ENCODE results near the gene CARD6.
"Not testable (repeated sequence)": the region's sequence is repeated elsewhere in the genome, so short reads cannot be mapped to it uniquely, and the experiment has no call there.

Gene CARD6

DNA sequence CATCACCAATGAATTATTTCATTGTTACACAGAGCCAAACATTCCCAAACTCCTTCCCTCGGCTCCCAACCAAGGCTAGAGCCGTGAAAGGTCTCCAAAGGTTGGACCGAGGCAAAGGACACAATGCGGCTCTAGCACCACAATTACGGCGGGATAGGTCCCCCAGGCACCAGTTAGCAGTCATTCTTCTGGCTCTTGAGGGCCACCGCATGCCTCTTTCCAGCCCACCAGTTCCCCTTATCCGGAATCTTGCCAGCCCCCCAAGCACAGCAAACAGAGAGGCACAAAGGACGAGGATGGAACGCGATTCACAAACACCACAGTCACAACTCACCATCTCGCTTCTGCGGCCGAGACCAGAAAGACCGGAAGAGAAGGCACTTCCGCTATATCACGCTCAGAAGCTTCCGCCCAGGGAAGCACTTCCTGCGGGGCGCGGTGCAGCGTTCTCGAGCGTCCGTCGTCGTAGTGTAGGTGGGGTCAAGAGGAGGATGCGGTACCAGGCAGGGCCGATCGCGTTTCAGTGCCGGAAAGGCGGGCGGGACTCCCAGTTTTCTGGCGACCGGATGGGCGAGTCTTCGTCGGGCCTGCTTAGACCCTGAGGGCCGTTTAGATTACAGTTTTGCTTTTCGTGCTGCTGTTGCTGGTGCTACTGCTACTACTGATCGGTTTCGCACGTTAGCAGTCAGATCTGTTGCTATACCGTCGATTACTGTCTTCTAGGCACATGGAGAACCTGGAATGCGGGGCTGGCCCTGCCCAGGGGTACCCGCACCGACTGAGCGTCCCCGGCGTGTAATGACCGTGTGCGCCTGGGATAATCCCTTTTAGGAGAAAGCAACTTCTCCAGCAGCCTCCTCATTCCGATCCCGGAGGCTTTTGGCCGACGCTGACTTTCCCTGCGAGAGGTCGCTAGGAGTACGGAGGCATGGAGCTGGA is 6.0 kb upstream of the CARD6 start, which contains the start of gene RPL37:
RPL37 (minus strand) TSS at position 374 of the 939 bp plus-strand sequence; CDS start at position 337, 37 bp downstream.
- peak; percentile 96 for DNase-seq (ENCODE audit: insufficient read length, low spot score)
- peak; percentile 81 for FAIRE-seq
- peak; percentile 91 for TF ChIP-seq POLR2A (IDR thresholded peaks at IDR 0.05; ENCODE audit: low read depth, low read length)

DNA sequence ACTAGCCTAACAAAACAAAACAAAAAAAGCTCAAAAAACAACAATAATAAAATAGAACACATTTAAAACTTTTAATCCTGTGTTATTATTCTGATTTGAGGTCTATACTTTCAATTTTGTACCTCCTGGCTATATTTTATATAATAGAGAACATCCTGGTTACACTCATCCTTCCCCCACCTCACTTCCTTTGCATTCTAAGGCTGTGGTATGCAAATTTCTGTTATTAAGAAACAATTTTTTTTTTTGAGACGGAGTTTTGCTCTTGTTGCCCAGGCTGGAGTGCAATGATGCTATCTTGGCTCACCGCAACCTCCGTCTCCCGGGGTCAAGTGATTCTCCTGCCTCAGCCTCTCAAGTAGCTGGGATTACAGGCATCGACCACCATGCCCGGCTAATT is 3.1 kb upstream of the CARD6 start:
- DNase-seq (ENCODE audit: insufficient read length, low spot score) (no peak), FAIRE-seq (no peak)
- no peak for TF ChIP-seq POLR2A (IDR thresholded peaks at IDR 0.05; ENCODE audit: low read depth, low read length)

DNA sequence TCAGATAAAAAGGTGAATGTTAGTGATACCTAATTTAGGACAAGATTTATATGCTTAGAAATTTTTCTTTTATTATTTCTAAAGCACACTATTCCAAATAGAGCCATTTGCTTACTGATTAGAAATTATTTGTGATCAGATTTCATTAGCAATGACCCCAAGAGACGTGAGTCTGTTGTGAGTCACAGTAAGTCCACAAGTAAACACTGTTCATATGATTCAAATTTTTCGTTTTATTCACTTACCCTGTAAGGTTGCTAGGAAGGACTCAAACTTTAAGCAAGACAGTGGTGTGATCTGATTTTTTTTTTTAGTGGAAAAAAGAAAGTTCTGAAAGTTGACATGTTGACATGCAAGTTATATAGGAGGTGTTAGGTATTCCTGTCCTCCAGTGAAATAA is 1.2 kb downstream of the CARD6 start:
- DNase-seq (ENCODE audit: insufficient read length, low spot score) (no peak), FAIRE-seq (peak; percentile 89)
- TF ChIP-seq POLR2A (IDR thresholded peaks at IDR 0.05; ENCODE audit: low read depth, low read length) = no peak

DNA sequence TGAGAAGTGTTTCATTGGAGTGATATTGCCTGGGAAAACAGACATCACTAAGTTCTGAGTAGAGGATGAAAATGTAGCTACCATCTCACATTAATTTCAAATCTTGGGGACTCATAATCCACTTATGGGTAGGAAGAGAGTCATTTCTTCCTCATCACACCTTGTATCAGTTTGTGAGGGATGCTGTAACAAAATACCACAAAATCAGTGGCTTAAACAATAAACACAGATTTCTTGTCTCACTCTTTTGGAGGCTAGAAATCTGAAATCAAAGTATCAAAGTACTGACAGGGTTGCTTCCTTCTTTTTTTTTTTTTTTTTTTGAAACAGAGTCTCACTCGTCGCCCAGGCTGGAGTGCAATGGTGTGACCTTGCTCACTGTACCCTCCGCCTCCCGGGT is 3.4 kb downstream of the CARD6 start:
- DNase-seq (ENCODE audit: insufficient read length, low spot score) (no peak), FAIRE-seq (no peak)
- no peak for TF ChIP-seq POLR2A (IDR thresholded peaks at IDR 0.05; ENCODE audit: low read depth, low read length)

DNA sequence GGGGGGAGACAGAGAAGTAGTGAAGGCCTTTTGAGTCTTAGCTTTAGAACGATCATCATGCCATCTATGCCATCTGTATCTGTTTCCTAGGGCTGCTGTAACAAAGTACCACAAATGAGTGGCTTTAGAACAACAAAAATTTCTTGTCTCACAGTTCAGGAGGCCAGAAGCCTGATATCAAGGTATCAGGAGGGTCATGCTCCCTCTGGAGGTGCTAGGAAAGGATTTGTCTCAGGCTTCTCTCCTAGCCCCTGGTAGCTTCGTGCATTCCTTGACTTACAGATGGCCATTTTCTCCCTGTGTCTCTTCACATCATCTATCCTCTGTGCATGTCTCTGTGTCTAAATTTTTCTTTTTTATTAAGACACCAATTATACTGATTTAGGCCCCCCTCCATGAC is 5.2 kb downstream of the CARD6 start:
- no peak for DNase-seq (ENCODE audit: insufficient read length, low spot score)
- TF ChIP-seq POLR2A (IDR thresholded peaks at IDR 0.05; ENCODE audit: low read depth, low read length) = no peak
- no peak for FAIRE-seq

DNA sequence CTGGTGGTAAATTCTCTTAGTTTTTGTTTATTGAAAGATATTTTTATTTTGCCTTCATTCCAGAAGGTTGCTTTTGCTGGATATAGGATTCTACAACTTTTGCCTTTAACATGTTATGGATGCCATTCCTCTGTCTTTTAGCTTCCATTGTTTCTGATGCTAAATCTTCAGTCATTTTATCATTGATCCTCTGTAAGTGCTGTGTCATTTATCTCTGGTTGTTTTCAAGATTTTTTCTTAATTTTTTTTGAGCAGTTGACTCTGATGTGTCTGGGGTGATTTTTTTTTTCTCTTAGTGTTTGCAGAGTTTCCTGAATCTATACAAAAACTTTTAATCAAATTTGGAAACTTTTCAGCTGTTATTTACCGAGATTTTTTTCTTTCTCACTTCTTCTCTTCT is 6.4 kb downstream of the CARD6 start:
- no peak for DNase-seq (ENCODE audit: insufficient read length, low spot score)
- no peak for FAIRE-seq
- TF ChIP-seq POLR2A (IDR thresholded peaks at IDR 0.05; ENCODE audit: low read depth, low read length) = no peak

DNA sequence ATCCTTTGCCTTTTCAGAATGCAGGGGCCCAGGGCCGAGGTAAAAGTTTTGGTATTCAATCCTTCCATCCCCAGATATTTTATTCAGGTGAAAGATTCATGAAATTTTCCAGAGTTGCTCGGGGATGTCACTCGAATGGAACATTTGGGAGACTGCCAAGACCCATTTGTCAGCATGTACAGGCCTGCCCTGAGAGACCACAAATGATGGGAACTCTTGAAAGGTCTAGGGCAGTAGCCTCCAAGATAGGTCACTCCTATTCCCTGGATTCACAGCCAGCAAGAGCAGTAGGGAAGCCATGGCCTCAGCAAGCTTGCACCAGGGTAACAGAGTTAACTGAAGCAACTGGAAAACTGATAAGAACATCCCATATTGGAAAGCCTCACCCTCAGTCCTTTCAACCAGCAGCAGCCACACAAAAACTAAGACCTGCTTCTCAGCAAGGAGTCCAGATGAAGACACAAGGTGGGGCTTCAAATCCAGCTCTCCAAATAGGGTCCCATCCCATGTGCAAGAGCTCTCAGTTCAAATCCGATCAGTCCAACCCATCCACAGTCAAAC is 12.5 kb downstream of the CARD6 start:
- no peak for TF ChIP-seq POLR2A (IDR thresholded peaks at IDR 0.05; ENCODE audit: low read depth, low read length)
- DNase-seq (ENCODE audit: insufficient read length, low spot score) = no peak
- no peak for FAIRE-seq

DNA sequence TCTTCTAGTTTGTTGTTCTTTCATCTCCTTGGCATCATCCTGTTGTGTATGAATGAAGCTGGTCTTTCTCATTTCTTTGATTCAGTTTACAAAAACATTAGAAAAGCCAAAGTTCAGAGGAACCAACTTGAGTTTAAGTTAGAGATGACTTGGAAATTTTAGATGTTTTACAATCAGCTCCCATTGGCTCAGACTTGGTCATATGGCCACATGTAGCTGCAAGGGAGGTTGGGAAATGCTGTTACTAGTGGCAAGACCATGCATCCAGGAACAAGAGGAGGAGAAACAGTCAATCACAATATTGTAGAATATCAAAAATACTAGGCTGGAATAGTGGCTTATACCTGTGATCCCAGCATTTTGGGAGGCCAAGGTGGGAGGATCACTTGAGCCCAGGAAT is 19.5 kb downstream of the CARD6 start:
- no peak for TF ChIP-seq POLR2A (IDR thresholded peaks at IDR 0.05; ENCODE audit: low read depth, low read length)
- no peak for FAIRE-seq
- no peak for DNase-seq (ENCODE audit: insufficient read length, low spot score)

DNA sequence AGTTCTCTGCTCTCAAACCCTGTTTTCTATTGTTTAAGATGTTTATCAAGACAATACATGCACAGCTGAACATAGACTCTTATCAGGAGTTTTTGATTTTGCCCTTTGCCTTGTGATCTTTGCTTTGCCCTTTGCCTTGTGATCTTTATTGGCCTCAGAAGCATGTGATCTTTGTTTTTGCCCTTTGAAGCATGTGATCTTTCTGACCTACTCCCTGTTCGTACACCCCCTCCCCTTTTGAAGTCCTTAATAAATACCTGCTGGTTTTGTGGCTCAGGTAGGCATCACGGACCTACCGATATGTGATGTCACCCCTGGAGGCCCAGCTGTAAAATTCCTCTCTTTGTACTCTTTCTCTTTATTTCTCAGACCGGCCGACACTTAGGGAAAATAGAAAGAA is 23.8 kb downstream of the CARD6 start:
- FAIRE-seq; DNase-seq (ENCODE audit: insufficient read length, low spot score): not testable (repeated sequence)

DNA sequence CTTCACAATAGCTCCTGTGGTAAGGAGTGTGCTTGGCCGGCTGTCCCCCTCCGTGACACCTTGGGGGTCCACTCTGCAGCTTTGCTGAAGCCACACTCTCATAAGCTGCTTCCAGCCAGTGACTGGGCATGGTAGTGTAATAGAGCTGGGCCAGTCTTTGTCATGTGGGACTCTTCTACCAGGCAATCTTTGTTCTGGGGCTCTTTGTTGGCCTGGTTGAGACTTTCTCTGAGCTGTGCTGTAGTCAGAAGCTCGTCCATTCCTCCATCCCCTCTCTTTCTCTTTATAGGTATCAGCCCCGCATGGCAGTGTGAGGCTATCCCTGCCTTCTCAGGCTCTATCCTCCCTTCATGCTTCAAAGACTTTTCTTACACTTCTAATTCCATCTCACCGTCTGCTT is 25.7 kb downstream of the CARD6 start:
- no peak for TF ChIP-seq POLR2A (IDR thresholded peaks at IDR 0.05; ENCODE audit: low read depth, low read length)
- DNase-seq (ENCODE audit: insufficient read length, low spot score) = no peak
- FAIRE-seq = no peak

DNA sequence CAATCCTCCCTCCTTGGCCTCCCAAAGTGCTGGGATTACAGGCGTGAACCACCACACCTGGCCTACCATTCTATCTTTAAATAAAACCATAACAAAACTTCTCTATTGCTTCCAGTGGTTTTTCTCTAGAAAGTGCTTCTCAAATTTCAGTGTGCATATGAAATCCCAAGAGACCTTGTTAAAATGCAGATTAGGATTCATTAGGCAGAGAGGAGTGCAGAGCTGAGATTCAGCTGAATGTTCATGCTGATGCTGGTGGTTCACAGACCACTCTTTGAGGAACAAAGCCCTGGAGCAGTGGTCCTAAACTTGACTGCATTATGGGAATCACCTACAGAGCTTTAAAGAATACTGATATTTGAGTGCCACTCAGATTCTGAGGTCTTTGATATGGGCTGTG is 28.2 kb downstream of the CARD6 start:
- no peak for TF ChIP-seq POLR2A (IDR thresholded peaks at IDR 0.05; ENCODE audit: low read depth, low read length)
- DNase-seq (ENCODE audit: insufficient read length, low spot score) (no peak), FAIRE-seq (no peak)

DNA sequence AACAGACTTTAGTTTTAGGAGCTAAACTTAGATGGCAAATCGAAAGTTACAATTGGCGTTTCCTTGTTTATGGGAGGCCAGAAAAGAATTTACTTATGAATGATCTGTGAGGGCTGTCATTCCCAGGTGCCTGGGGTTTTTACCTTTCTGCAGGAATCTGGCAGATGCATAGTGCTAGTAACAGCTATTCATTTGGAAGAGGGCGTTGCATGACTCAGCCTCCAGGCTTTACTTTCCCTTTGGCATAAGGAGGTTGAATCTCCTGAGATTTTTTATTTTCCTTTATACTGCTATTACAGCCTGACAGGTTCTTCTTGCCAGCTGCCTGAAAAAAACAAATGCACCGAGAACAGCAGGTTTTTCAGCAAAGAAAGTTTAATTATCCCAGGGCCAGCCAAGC is 30.0 kb downstream of the CARD6 start:
- FAIRE-seq (no peak), DNase-seq (ENCODE audit: insufficient read length, low spot score) (no peak)
- no peak for TF ChIP-seq POLR2A (IDR thresholded peaks at IDR 0.05; ENCODE audit: low read depth, low read length)

DNA sequence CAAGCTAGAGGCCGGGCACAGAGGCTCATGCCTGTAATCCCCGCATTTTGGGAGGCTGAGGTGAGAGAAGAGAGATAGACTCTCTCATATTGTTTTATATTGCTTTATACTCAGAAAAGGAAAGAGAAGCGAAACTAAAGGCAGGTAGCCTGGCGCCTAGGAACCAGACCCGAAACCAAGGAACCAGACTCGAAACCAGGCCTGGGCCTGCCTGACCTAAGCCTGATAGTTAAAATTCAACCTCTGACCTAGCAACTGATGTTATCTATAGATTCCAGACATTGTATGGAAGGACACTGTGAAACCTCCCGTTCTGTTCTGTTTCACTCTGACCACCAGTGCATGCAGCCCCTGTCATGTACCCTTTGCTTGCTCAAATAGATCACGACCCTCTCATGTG is 31.1 kb downstream of the CARD6 start:
- FAIRE-seq; DNase-seq (ENCODE audit: insufficient read length, low spot score): not testable (repeated sequence)

DNA sequence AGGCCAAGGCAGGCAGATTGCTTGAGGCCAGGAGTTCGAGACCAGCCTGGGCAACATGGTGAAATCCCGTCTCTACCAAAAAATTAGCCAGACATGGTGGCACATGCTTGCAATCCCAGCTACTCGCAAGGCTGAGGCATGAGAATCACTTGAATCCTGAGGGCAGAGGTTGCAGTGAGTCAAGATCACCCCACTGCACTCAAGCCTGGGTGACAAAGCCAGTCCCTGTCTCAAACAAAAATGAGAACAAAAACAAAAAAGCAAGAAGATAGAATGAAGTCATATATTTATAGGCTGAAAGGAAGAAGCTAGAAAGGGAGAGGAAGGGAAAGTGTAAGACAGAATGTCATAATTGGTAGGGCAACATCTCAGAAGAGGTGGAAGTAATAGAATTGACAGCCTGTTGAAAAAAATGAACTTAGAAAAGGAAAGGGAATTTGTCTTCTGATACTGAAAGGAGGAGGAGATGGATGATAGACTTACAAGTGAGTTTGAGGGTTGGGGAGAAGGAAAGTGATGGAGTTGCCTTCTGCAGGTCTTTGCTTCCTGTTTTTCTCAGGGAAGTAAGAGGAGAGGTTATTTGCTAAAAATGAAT is 32.2 kb downstream of the CARD6 start:
- DNase-seq (ENCODE audit: insufficient read length, low spot score) (no peak), FAIRE-seq (no peak)
- TF ChIP-seq POLR2A (IDR thresholded peaks at IDR 0.05; ENCODE audit: low read depth, low read length) = no peak

DNA sequence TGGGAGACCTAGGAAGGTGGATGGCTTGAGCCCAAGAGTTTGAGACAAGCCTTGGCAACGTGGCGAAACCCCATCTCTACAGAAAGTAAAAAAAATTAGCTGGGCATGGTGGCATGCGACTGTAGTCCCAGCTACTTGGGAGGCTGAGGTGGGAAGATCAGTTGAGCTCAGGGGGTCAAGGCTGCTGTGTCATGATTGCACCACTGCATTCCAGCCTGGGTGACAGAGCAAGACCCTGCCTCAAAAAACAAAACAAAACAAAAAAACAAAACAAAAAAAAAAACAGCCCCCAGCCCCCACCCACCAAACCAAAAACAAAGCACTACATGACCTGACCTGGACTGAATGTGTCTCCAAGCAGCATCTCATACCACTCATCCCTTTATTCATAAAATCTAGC is 34.8 kb downstream of the CARD6 start:
- TF ChIP-seq POLR2A (IDR thresholded peaks at IDR 0.05; ENCODE audit: low read depth, low read length) = no peak
- DNase-seq (ENCODE audit: insufficient read length, low spot score) (no peak), FAIRE-seq (no peak)

Measured in H54 (cell line).